Tibial nerve (tissue), 4 donors: Measurements from ENCODE around the gene PAPOLB.

Experiments
- EP300 ChIP-seq, 2 donors: sonication (generic); formaldehyde crosslinking; IDR thresholded peaks; one replicate each; pipeline ENCODE4 v1.6.1; 2017; ENCODE audit warnings: antibody characterized with exemption in 2 of 2, mild to moderate bottlenecking in 1 of 2
- POLR2A ChIP-seq, 2 donors: fragments of 450-650 bp; IDR thresholded peaks; one replicate each; pipeline ENCODE4 v1.6.1; 2017; ENCODE audit warnings: antibody characterized with exemption in 2 of 2, mild to moderate bottlenecking in 2 of 2, moderate library complexity in 2 of 2
- TF ChIP-seq, protein P1 (sequence below), 5 experiments: fragments of 200-600 bp in 3 of 5; fragments of 450-650 bp in 2 of 5; sonication (generic) in 3 of 5; IDR thresholded peaks; one replicate each; pipeline ENCODE4 v1.5.1; 2016 to 2019; ENCODE audit warnings: antibody characterized with exemption in 5 of 5, mild to moderate bottlenecking in 3 of 5, moderate library complexity in 2 of 5

DNA sequence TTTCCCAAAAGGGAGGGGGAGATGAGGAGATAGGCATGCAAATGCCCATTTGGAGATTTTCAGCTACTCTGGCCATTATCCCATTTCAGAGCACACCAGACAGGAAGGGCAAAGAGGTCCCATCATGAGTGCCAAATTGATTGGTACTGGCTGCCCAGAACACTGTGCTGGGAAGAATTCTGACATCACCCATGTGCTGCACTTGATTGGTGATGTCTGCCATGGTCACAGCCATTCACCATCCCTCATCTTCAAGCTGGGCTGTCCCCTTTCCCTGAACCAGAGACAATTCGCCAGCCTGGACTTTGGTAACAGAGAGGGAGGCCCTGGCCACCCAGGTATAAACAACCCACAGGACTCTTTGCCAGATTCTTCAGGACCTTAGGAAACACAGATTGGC is 44.9 kb upstream of the PAPOLB start:
- TF ChIP-seq EP300 (IDR thresholded peaks at IDR 0.05): no peak
- TF ChIP-seq POLR2A (IDR thresholded peaks at IDR 0.05): no peak
- TF ChIP-seq, protein P1, sequence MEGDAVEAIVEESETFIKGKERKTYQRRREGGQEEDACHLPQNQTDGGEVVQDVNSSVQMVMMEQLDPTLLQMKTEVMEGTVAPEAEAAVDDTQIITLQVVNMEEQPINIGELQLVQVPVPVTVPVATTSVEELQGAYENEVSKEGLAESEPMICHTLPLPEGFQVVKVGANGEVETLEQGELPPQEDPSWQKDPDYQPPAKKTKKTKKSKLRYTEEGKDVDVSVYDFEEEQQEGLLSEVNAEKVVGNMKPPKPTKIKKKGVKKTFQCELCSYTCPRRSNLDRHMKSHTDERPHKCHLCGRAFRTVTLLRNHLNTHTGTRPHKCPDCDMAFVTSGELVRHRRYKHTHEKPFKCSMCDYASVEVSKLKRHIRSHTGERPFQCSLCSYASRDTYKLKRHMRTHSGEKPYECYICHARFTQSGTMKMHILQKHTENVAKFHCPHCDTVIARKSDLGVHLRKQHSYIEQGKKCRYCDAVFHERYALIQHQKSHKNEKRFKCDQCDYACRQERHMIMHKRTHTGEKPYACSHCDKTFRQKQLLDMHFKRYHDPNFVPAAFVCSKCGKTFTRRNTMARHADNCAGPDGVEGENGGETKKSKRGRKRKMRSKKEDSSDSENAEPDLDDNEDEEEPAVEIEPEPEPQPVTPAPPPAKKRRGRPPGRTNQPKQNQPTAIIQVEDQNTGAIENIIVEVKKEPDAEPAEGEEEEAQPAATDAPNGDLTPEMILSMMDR (IDR thresholded peaks at IDR 0.05): no peak
